B cell (primary cell): ENCODE data around the gene MYO6. TPM values are rescaled to one million over a fixed set of nuclear protein-coding genes. Genes with fewer than 3 reads are reported as not detected.

Experiments
- ATAC-seq: fragments of 200-7000 bp; cut with Tn5 transposase; one replicate; pipeline ENCODE4 v1.10.0; 2021; ENCODE audit warnings: low read depth, mild to moderate bottlenecking, moderate number of reproducible peaks, moderate library complexity
- CTCF ChIA-PET: fragments of 350-600 bp; sonication (Branson Sonifier 250); formaldehyde crosslinking; loops from one replicate; lab custom pipeline; 2021; ENCODE audit warnings: antibody characterized with exemption, inconsistent platforms; lab: Charles Lee
- POLR2A ChIA-PET: fragments of 350-600 bp; sonication (Branson Sonifier 250); formaldehyde crosslinking; loops from one replicate; lab custom pipeline; 2021; ENCODE audit warnings: antibody characterized with exemption; lab: Charles Lee
- DNase-seq: peaks from one replicate; pipeline ENCODE4 v3.0.0; 2013
- H2AFZ ChIP-seq: 2 replicates; pipeline ENCODE4 v1.6.1; 2012; ENCODE audit warnings: mild to moderate bottlenecking, low read depth, low read length; ENCODE audit not compliant: insufficient read depth, poor library complexity, severe bottlenecking
- H3K27ac ChIP-seq, 2 donors: 1 replicate in 1 of 2; 2 replicates in 1 of 2; pipeline ENCODE4 v1.5.1; 2012 to 2013; ENCODE audit warnings: low read length in 2 of 2, mild to moderate bottlenecking in 2 of 2, moderate library complexity in 1 of 2
- H3K27me3 ChIP-seq, 4 experiments: fragments of 200-600 bp in 1 of 4; sonication (generic) in 1 of 4; replicated peaks in 1 of 4; 1 replicate in 2 of 4; 2 replicates in 2 of 4; pipeline versions ENCODE4 v1.6.1 to v1.7.0; 2013 to 2016; ENCODE audit warnings: low read length in 3 of 4, mild to moderate bottlenecking in 2 of 4, mixed read lengths in 1 of 4, moderate library complexity in 1 of 4; ENCODE audit not compliant: insufficient read depth in 4 of 4, control insufficient read depth in 3 of 4; ENCODE audit errors: control extremely low read depth in 1 of 4
- H3K36me3 ChIP-seq, 2 experiments: replicated peaks in 1 of 2; 1 replicate in 1 of 2; 2 replicates in 1 of 2; pipeline versions ENCODE4 v1.6.1 to v1.7.1; 2013; ENCODE audit warnings: low read length in 1 of 2; ENCODE audit not compliant: insufficient read depth in 2 of 2, control insufficient read depth in 1 of 2; ENCODE audit errors: control extremely low read depth in 1 of 2, extremely low read depth in 1 of 2
- H3K4me1 ChIP-seq, 2 donors: fragments of 200-600 bp in 1 of 2; sonication (generic) in 1 of 2; 1 replicate in 1 of 2; 2 replicates in 1 of 2; pipeline versions ENCODE4 v1.5.1 to v1.6.1; 2013 to 2017; ENCODE audit warnings: low read length in 2 of 2; ENCODE audit not compliant: control insufficient read depth in 2 of 2, insufficient read depth in 2 of 2
- H3K4me2 ChIP-seq: replicated peaks from 2 replicates; pipeline ENCODE3; 2012; ENCODE audit warnings: mild to moderate bottlenecking, low read depth, low read length; ENCODE audit not compliant: poor library complexity, severe bottlenecking
- H3K4me3 ChIP-seq, 5 experiments: fragments of 200-600 bp in 1 of 5; sonication (generic) in 1 of 5; 1 replicate in 3 of 5; 2 replicates in 2 of 5; pipeline versions ENCODE4 v1.5.1 to v1.7.0; 2011 to 2016; ENCODE audit warnings: low read length in 4 of 5, mild to moderate bottlenecking in 4 of 5, low read depth in 2 of 5, control low read depth in 1 of 5, moderate library complexity in 1 of 5; ENCODE audit not compliant: insufficient read depth in 1 of 5; ENCODE audit errors: control extremely low read depth in 1 of 5, extremely low read depth in 1 of 5
- H3K79me2 ChIP-seq: fragments of 200-600 bp; sonication (generic); one replicate; pipeline ENCODE4 v1.6.0; 2016; ENCODE audit warnings: low read length; ENCODE audit not compliant: control insufficient read depth, insufficient read depth
- H3K9ac ChIP-seq: fragments of 200-600 bp; sonication (generic); 2 replicates; pipeline ENCODE4 v1.6.1; 2017; ENCODE audit warnings: mild to moderate bottlenecking, low read length, moderate library complexity
- H3K9me3 ChIP-seq, 3 donors: one replicate each; pipeline versions ENCODE4 v1.6.1 to v1.7.1; 2013; ENCODE audit warnings: low read length in 2 of 3; ENCODE audit not compliant: control insufficient read depth in 2 of 3, insufficient read depth in 1 of 3; ENCODE audit errors: control extremely low read depth in 1 of 3
- H4K20me1 ChIP-seq: 2 replicates; pipeline ENCODE4 v1.6.0; 2012; ENCODE audit warnings: mild to moderate bottlenecking, low read length; ENCODE audit not compliant: insufficient read depth, control insufficient read depth, poor library complexity, severe bottlenecking
- H3K27ac Mint-ChIP-seq: one replicate; pipeline ENCODE4 v1.8.0; 2021; ENCODE audit warnings: mixed read lengths
- H3K27me3 Mint-ChIP-seq: one replicate; pipeline ENCODE4 v1.8.0; 2021; ENCODE audit warnings: mixed read lengths
- H3K4me1 Mint-ChIP-seq: one replicate; pipeline ENCODE4 v1.8.0; 2021; ENCODE audit warnings: mixed read lengths
- H3K4me3 Mint-ChIP-seq: one replicate; pipeline ENCODE4 v1.8.0; 2021; ENCODE audit warnings: mixed read lengths
- H3K9me3 Mint-ChIP-seq: one replicate; pipeline ENCODE4 v1.8.0; 2022; ENCODE audit warnings: mixed read lengths; ENCODE audit not compliant: insufficient read depth
- EZH2 ChIP-seq: IDR thresholded peaks from 2 replicates; pipeline ENCODE4 v1.6.1; 2012; ENCODE audit warnings: borderline replicate concordance, low read depth, mild to moderate bottlenecking, moderate library complexity, low read length; ENCODE audit not compliant: insufficient read depth, poor library complexity, severe bottlenecking
- whole genome bisulfite sequencing: methylation state at CpG from one replicate; pipeline ENCODE4 v1.1.5; 2013; ENCODE audit warnings: missing lambda C conversion rate; ENCODE audit not compliant: insufficient coverage; 5-methylcytosine and 5-hydroxymethylcytosine counted together
- intact Hi-C: fragments of 100-400 bp; cut with micrococcal nuclease; formaldehyde crosslinking; loops from one replicate; pipeline ENCODE4 v1.10.0; 2022
- polyA plus RNA-seq: library from polyadenylated mRNA; depleted of rRNA; stranded (reverse); fragments of >200 nt; gene quantifications from 2 replicates; pipeline ENCODE4 v1.2.3, GENCODE V29; 2012
- total RNA-seq, 2 donors: library from RNA; stranded (reverse); fragments of 120-200 nt in 1 of 2; gene quantifications; 1 replicate in 1 of 2; 2 replicates in 1 of 2; pipeline versions ENCODE4 v1.2.3 to v1.2.4, GENCODE V29; 2013 to 2022
- TF ChIP-seq, protein P1 (sequence below): fragments of 200-600 bp; IDR thresholded peaks from one replicate; pipeline ENCODE4 v1.8.0; 2022; ENCODE audit warnings: antibody characterized with exemption, mild to moderate bottlenecking

MYO6 gene
- total and polyA plus RNA-seq, 2 donors (not counting 1 experiment from before 2014, with no cell fraction given): 0.09 to 0.59 TPM

- Histone ChIP-seq H2AFZ (no peak overlapping the region), H3K9me3 (no peaks in the 10 kb centered on the region), H3K4me2 (no peak overlapping the region), H3K4me3 (no peak overlapping the region), H3K27ac (no peak overlapping the region), H3K4me1 (no peaks in the 10 kb centered on the region), H3K27me3 (no peaks in the 10 kb centered on the region), H3K36me3 (peaks cover 8 to 40% of the 10 kb centered on the region in 2 experiments), H3K9ac (no peak overlapping the region), H4K20me1 (no peaks in the 10 kb centered on the region), H3K79me2 (no peaks in the 10 kb centered on the region)
- CTCF ChIA-PET: no interaction called here
- DNase-seq (no peak), ATAC-seq (no peak)
- H3K4me3 Mint-ChIP-seq: no peak overlapping the region
- intact Hi-C loops: no loop called here
- WGBS: no CpG with 5 or more reads among the region's 2 CpGs
- H3K27me3 Mint-ChIP-seq: no peaks in the 10 kb centered on the region
- no peaks in the 10 kb centered on the region for H3K4me1 Mint-ChIP-seq
- H3K9me3 Mint-ChIP-seq: no peaks in the 10 kb centered on the region
- POLR2A ChIA-PET: no interaction called here
- no peak for TF ChIP-seq EZH2
- TF ChIP-seq, protein P1, sequence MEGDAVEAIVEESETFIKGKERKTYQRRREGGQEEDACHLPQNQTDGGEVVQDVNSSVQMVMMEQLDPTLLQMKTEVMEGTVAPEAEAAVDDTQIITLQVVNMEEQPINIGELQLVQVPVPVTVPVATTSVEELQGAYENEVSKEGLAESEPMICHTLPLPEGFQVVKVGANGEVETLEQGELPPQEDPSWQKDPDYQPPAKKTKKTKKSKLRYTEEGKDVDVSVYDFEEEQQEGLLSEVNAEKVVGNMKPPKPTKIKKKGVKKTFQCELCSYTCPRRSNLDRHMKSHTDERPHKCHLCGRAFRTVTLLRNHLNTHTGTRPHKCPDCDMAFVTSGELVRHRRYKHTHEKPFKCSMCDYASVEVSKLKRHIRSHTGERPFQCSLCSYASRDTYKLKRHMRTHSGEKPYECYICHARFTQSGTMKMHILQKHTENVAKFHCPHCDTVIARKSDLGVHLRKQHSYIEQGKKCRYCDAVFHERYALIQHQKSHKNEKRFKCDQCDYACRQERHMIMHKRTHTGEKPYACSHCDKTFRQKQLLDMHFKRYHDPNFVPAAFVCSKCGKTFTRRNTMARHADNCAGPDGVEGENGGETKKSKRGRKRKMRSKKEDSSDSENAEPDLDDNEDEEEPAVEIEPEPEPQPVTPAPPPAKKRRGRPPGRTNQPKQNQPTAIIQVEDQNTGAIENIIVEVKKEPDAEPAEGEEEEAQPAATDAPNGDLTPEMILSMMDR: no peak
- no peak overlapping the region for H3K27ac Mint-ChIP-seq
Measured at GRCh38 chr6:75711173-75711572, 37.9 kb upstream of the MYO6 start.

DNA sequence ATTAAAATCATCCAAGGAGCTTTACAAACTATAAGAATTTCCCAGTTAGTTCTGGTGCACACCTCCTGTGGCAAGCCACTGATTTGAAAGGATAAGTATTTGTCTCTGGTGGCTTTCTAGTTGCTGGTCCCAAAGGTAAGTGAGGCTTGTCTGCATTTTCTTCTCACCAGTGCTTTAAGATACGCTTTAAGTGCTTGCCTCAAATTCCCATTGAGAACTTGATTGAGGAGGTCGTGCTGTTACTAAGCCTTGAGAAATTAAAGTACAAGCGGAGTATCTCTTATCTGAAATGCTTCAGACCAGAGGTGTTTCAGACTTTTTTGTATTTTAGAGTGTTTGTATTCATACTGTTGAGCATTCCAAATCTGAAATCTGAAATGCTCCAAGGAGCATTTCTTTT is 29.9 kb upstream of the MYO6 start:
- no peak overlapping the region for H3K4me2 ChIP-seq
- H3K27ac ChIP-seq: no peak overlapping the region
- no peak overlapping the region for H3K4me3 Mint-ChIP-seq
- TF ChIP-seq, protein P1: no peak
- TF ChIP-seq EZH2: no peak
- H3K9me3 Mint-ChIP-seq: no peaks in the 10 kb centered on the region
- H3K27me3 ChIP-seq: no peaks in the 10 kb centered on the region
- intact Hi-C loops: no loop called here
- no peaks in the 10 kb centered on the region for H3K27me3 Mint-ChIP-seq
- POLR2A ChIA-PET: no interaction called here
- ATAC-seq (no peak), DNase-seq (no peak)
- H3K4me1 ChIP-seq: no peaks in the 10 kb centered on the region
- H3K4me3 ChIP-seq: no peak overlapping the region
- no peak overlapping the region for H2AFZ ChIP-seq
- no peaks in the 10 kb centered on the region for H3K9me3 ChIP-seq
- CTCF ChIA-PET: no interaction called here
- no peaks in the 10 kb centered on the region for H3K79me2 ChIP-seq
- no peaks in the 10 kb centered on the region for H4K20me1 ChIP-seq
- WGBS: 100% methylated on average over 3 of the region's 3 CpGs
- H3K4me1 Mint-ChIP-seq: no peaks in the 10 kb centered on the region
- no peak overlapping the region for H3K27ac Mint-ChIP-seq
- no peak overlapping the region for H3K9ac ChIP-seq
- H3K36me3 ChIP-seq: peaks cover 1 to 14% of the 10 kb centered on the region in 2 experiments
